H1 (cell line): ENCODE data around the gene CEBPA. TPM values are rescaled to one million over a fixed set of nuclear protein-coding genes. Genes with fewer than 3 reads are reported as not detected.

Source experiments
- CHD7 ChIP-seq: fragments of 300-600 bp; sonication (generic); IDR thresholded peaks from 2 replicates; pipeline ENCODE4 v1.7.1; 2012; ENCODE audit warnings: low read length, moderate library complexity, mild to moderate bottlenecking, inconsistent platforms; ENCODE audit not compliant: insufficient replicate concordance
- FOSL1 ChIP-seq: IDR thresholded peaks from 2 replicates; pipeline ENCODE4 v1.6.1; 2011; ENCODE audit warnings: mild to moderate bottlenecking, low read depth, low read length, moderate library complexity; ENCODE audit not compliant: insufficient read depth
- PHF8 ChIP-seq: fragments of 200-600 bp; sonication (generic); conservative IDR thresholded peaks from 2 replicates; pipeline ENCODE4 v1.7.1; 2012; ENCODE audit warnings: low read depth, mild to moderate bottlenecking, inconsistent platforms, low read length, moderate library complexity
- SP1 ChIP-seq: IDR thresholded peaks from 2 replicates; pipeline ENCODE4 v1.6.1; 2011; ENCODE audit warnings: low read depth, low read length
- SRF ChIP-seq: IDR thresholded peaks from 2 replicates; pipeline ENCODE4 v1.6.1; 2011; ENCODE audit warnings: mild to moderate bottlenecking, low read depth, low read length, moderate library complexity
- USF2 ChIP-seq: IDR thresholded peaks from 2 replicates; pipeline ENCODE4 v1.6.1; 2011; ENCODE audit warnings: low read length, improper control_type of control experiment
- polyA plus RNA-seq, 7 experiments: library from polyadenylated mRNA; depleted of rRNA in 3 of 7; stranded (reverse) in 5 of 7; unstranded in 2 of 7; fragments of >200 nt in 5 of 7; fragments of 200-250 nt in 2 of 7; gene quantifications; 1 replicate in 5 of 7; 2 replicates in 1 of 7; 4 replicates in 1 of 7; pipeline versions ENCODE4 v1.2.1 to v1.2.3, GENCODE V29; 2011 to 2013; ENCODE audit warnings: missing spikeins in 2 of 7, mixed read lengths in 2 of 7
- total RNA-seq: library from RNA; stranded (reverse); fragmentation: NEBNext Ultra II Directional; extraction: Animal tissue kit (Norgen Biotek cat#: 25700); gene quantifications from 2 replicates; pipeline ENCODE4 v1.2.1, GENCODE V29; 2021

The CEBPA gene
- total and polyA plus RNA-seq, 2 of the 8 experiments (the other 6 are each of a cell fraction or from before 2014, with no cell fraction given), result 2.0 to 2.7 TPM

- no peak for TF ChIP-seq FOSL1
- TF ChIP-seq CHD7, result no peak
- no peak for TF ChIP-seq SRF
- TF ChIP-seq SP1, result no peak
- TF ChIP-seq USF2, result no peak
- no peak for TF ChIP-seq PHF8
Observed at GRCh38 chr19:33291623-33292534, 10.5 kb downstream of the CEBPA start (continued).
